ENCODE results near the gene CST6. TPM values are rescaled to one million over a fixed set of nuclear protein-coding genes. Genes with fewer than 3 reads are reported as not detected.

CST6 gene
- total RNA-seq, 1 experiment from 2014 or later = not detected

Other genes starting within 250 kb of the CST6 start
- gene AP5B1, start 231.0 kb upstream of the CST6 start, total RNA-seq (2022) = 12.9 and 14.4 TPM in 2 replicates
- not detected in 2 replicates for gene OVOL1, start 224.9 kb upstream of the CST6 start, total RNA-seq (2022)
- gene SNX32, start 178.0 kb upstream of the CST6 start, total RNA-seq (2022) = not detected in 2 replicates
- gene CFL1, start 153.8 kb upstream of the CST6 start, total RNA-seq (2022) = 589 and 611 TPM in 2 replicates
- 59.0 and 77.6 TPM in 2 replicates for gene MUS81, start 151.6 kb upstream of the CST6 start, total RNA-seq (2022)
- gene EFEMP2, start 139.2 kb upstream of the CST6 start, total RNA-seq (2022) = 2.4 and 3.3 TPM in 2 replicates
- not detected in 2 replicates for gene CTSW, start 132.2 kb upstream of the CST6 start, total RNA-seq (2022)
- gene FIBP, start 123.5 kb upstream of the CST6 start, total RNA-seq (2022) = 79.8 and 80.8 TPM in 2 replicates
- gene CCDC85B, start 121.3 kb upstream of the CST6 start, total RNA-seq (2022) = 16.4 and 20.8 TPM in 2 replicates
- gene FOSL1, start 111.6 kb upstream of the CST6 start, total RNA-seq (2022) = 95.3 and 124 TPM in 2 replicates
- gene C11orf68, start 92.9 kb upstream of the CST6 start, total RNA-seq (2022) = 48.0 and 49.4 TPM in 2 replicates
- 162 and 167 TPM in 2 replicates for gene DRAP1, start 92.6 kb upstream of the CST6 start, total RNA-seq (2022)
- gene TSGA10IP, start 66.5 kb upstream of the CST6 start, total RNA-seq (2022) = not detected in 2 replicates
- 61.7 and 67.4 TPM in 2 replicates for gene SART1, start 50.3 kb upstream of the CST6 start, total RNA-seq (2022)
- 21.7 and 33.5 TPM in 2 replicates for gene EIF1AD, start 9.9 kb upstream of the CST6 start, total RNA-seq (2022)
- 154 and 198 TPM in 2 replicates for gene BANF1, start 9.5 kb upstream of the CST6 start, total RNA-seq (2022)
- 0.61 and 0.79 TPM in 2 replicates for gene CATSPER1, start 14.5 kb downstream of the CST6 start, total RNA-seq (2022)
- gene GAL3ST3, start 37.2 kb downstream of the CST6 start, total RNA-seq (2022) = not detected in 2 replicates
- 241 and 317 TPM in 2 replicates for gene SF3B2, start 40.4 kb downstream of the CST6 start, total RNA-seq (2022)
- 32.2 and 33.5 TPM in 2 replicates for gene PACS1, start 58.3 kb downstream of the CST6 start, total RNA-seq (2022)
- gene KLC2, start 245.7 kb downstream of the CST6 start, total RNA-seq (2022) = 51.4 and 73.5 TPM in 2 replicates